HepG2 (cell line): ENCODE data around the gene FAM177B. TPM values are rescaled to one million over a fixed set of nuclear protein-coding genes. Genes with fewer than 3 reads are reported as not detected.
"Not testable (repeated sequence)": the region's sequence is repeated elsewhere in the genome, so short reads cannot be mapped to it uniquely, and the experiment has no call there.

Experiments used
- ATAC-seq: fragments of 200-7000 bp; cut with Tn5 transposase; 3 replicates; pipeline ENCODE4 v1.9.1; 2020; ENCODE audit warnings: mild to moderate bottlenecking, moderate library complexity
- BruUV-seq: library from RNA; stranded (reverse); fragments of 400-500 nt; replicated peaks from 2 replicates; lab custom pipeline; 2021; lab: Mats Ljungman, UMichigan
- CTCF ChIA-PET: fragments of 300-600 bp; formaldehyde crosslinking; extraction: SDS; loops from one replicate; lab custom pipeline; 2021; ENCODE audit warnings: low total read pairs, inconsistent platforms, low intra/inter-chr PET ratio; lab: Yijun Ruan, JAX
- POLR2A ChIA-PET: fragments of 350-600 bp; sonication (Branson Sonifier 250); formaldehyde crosslinking; loops from one replicate; lab custom pipeline; 2020; ENCODE audit warnings: antibody characterized with exemption, inconsistent platforms; lab: Yijun Ruan, JAX
- DNase-seq: peaks from one replicate; pipeline ENCODE4 v3.0.0-alpha.2; 2015; ENCODE audit warnings: low spot score
- FAIRE-seq: peaks from 3 replicates; lab custom pipeline; 2011; peaks lifted over from hg19 to GRCh38; lab: Jason Lieb, UNC
- H2AFZ ChIP-seq: one replicate; pipeline ENCODE4 v1.6.1; 2011; ENCODE audit warnings: low read length, inconsistent platforms
- H3K27ac ChIP-seq: fragments of 300-600 bp; 3 replicates; pipeline ENCODE4 v1.8.0; 2011; ENCODE audit warnings: mixed run types, mild to moderate bottlenecking, mixed read lengths, low read length, inconsistent platforms; ENCODE audit not compliant: insufficient read depth; ENCODE audit errors: extremely low read length
- H3K27me3 ChIP-seq, 2 experiments: fragments of 200-600 bp in 1 of 2; 2 replicates in 1 of 2; 3 replicates in 1 of 2; pipeline versions ENCODE4 v1.6.0 to v1.8.0; 2011; ENCODE audit warnings: low read length in 2 of 2, mild to moderate bottlenecking in 2 of 2, moderate library complexity in 2 of 2, inconsistent platforms in 1 of 2; ENCODE audit not compliant: insufficient read depth in 2 of 2, control insufficient read depth in 1 of 2
- H3K36me3 ChIP-seq, 2 experiments: fragments of 200-600 bp in 1 of 2; replicated peaks in 1 of 2; 2 replicates in 1 of 2; 3 replicates in 1 of 2; pipeline versions ENCODE4 v1.5.1 to v1.8.0; 2011; ENCODE audit warnings: low read length in 2 of 2, inconsistent platforms in 1 of 2; ENCODE audit not compliant: insufficient read depth in 2 of 2, control insufficient read depth in 1 of 2
- H3K4me1 ChIP-seq: 2 replicates; pipeline ENCODE4 v1.5.1; 2012; ENCODE audit warnings: low read length, inconsistent platforms; ENCODE audit not compliant: insufficient read depth
- H3K4me2 ChIP-seq: 2 replicates; pipeline ENCODE4 v1.6.0; 2011; ENCODE audit warnings: low read depth, low read length, inconsistent platforms
- H3K4me3 ChIP-seq, 3 experiments: fragments of 200-600 bp in 1 of 3; sonication (generic), shearing (Covaris generic) in 1 of 3; replicated peaks in 1 of 3; 2 replicates each; pipeline ENCODE4 v1.5.1; 2011 to 2016; ENCODE audit warnings: low read length in 3 of 3, inconsistent platforms in 2 of 3, low read depth in 2 of 3, mild to moderate bottlenecking in 2 of 3, control low read depth in 1 of 3, mixed read lengths in 1 of 3; ENCODE audit not compliant: insufficient read depth in 1 of 3
- H3K79me2 ChIP-seq: one replicate; pipeline ENCODE4 v1.6.1; 2011; ENCODE audit warnings: low read length, inconsistent platforms; ENCODE audit not compliant: insufficient read depth
- H3K9ac ChIP-seq: 2 replicates; pipeline ENCODE4 v1.6.0; 2011; ENCODE audit warnings: mild to moderate bottlenecking, low read depth, low read length, inconsistent platforms; ENCODE audit not compliant: insufficient read depth
- H3K9me3 ChIP-seq: 2 replicates; pipeline ENCODE4 v1.5.1; 2012; ENCODE audit warnings: mild to moderate bottlenecking, low read length
- H4K20me1 ChIP-seq: 2 replicates; pipeline ENCODE4 v1.6.0; 2011; ENCODE audit warnings: inconsistent platforms, mild to moderate bottlenecking, low read length, moderate library complexity; ENCODE audit not compliant: insufficient read depth
- CEBPB ChIP-seq: IDR thresholded peaks from 2 replicates; pipeline ENCODE4 v1.6.1; 2011; ENCODE audit warnings: low read depth, low read length, improper control_type of control experiment, borderline replicate concordance
- CTCF ChIP-seq: sonication (generic); formaldehyde crosslinking; IDR thresholded peaks from 2 replicates; pipeline ENCODE4 v1.5.0; 2020; ENCODE audit warnings: mild to moderate bottlenecking, missing genetic modification reagents, moderate library complexity
- ZNF557 ChIP-seq: sonication (generic); formaldehyde crosslinking; IDR thresholded peaks from 2 replicates; pipeline ENCODE4 v1.4.0; 2020; ENCODE audit warnings: missing genetic modification reagents
- WGBS: methylation state at CpG from one replicate; pipeline ENCODE4 v1.1.6; 2017; ENCODE audit warnings: low lambda C conversion rate; 5-methylcytosine and 5-hydroxymethylcytosine counted together
- in situ Hi-C: cut with HindIII; loops from 2 replicates; pipeline ENCODE4 v1.10.0; 2017; ENCODE audit warnings: low pct_unique_long_range_greater_than_20kb; ENCODE audit not compliant: extremely low pct_ligation_motif_present
- intact Hi-C: fragments of 100-400 bp; cut with micrococcal nuclease; formaldehyde crosslinking; loops from one replicate; pipeline ENCODE4 v1.10.0; 2022; ENCODE audit not compliant: unreplicated experiment
- polyA plus RNA-seq, 8 experiments: library from polyadenylated mRNA; depleted of rRNA in 3 of 8; stranded (reverse) in 7 of 8; unstranded in 1 of 8; fragments of >200 nt; fragmentation: Illumina TruSeq in 4 of 8; extraction: Trizol in 4 of 8; gene quantifications; 2 replicates each; pipeline versions ENCODE4 v1.2.1 to v1.2.3, GENCODE V29; 2011 to 2016; ENCODE audit warnings: low read depth in 4 of 8, missing spikeins in 1 of 8, mixed read lengths in 1 of 8; ENCODE audit not compliant: insufficient read depth in 1 of 8
- total RNA-seq, 5 experiments: library from RNA; depleted of rRNA; stranded (reverse); fragments of >200 nt; fragmentation: Illumina TruSeq; extraction: Trizol; gene quantifications; 2 replicates each; pipeline ENCODE4 v1.2.3, GENCODE V29; 2016; ENCODE audit warnings: low read depth in 1 of 5

FAM177B gene
- total and polyA plus RNA-seq, 2 of the 13 experiments (the other 11 are each of a cell fraction or from before 2014, with no cell fraction given): 0.05 TPM; not detected in 1

- H2AFZ ChIP-seq, H3K36me3 ChIP-seq, CTCF ChIA-PET, H3K27ac ChIP-seq, H3K9me3 ChIP-seq, in situ Hi-C loops, H4K20me1 ChIP-seq, H3K4me3 ChIP-seq, BruUV-seq, H3K27me3 ChIP-seq, POLR2A ChIA-PET, ATAC-seq, DNase-seq, H3K4me1 ChIP-seq, H3K9ac ChIP-seq, intact Hi-C loops, H3K4me2 ChIP-seq, H3K79me2 ChIP-seq, FAIRE-seq: not testable (repeated sequence)
- WGBS: 62% methylated on average over 5 of the region's 5 CpGs
- peak; percentile 53; the same call in 1 of the 2 replicates for TF ChIP-seq CEBPB
Measured at GRCh38 chr1:222741630-222742457, 4.8 kb downstream of the FAM177B start.

GRCh38 chr1:222749927-222750326 lies 12.9 kb downstream of the FAM177B start:
- H3K27ac ChIP-seq: no peak overlapping the region
- H3K9ac ChIP-seq: no peak overlapping the region
- H2AFZ ChIP-seq: no peak overlapping the region
- no peaks in the 10 kb centered on the region for H4K20me1 ChIP-seq
- H3K4me1 ChIP-seq: no peaks in the 10 kb centered on the region
- H3K79me2 ChIP-seq: no peaks in the 10 kb centered on the region
- H3K36me3 ChIP-seq: no peaks in the 10 kb centered on the region
- CTCF ChIA-PET: no interaction called here
- POLR2A ChIA-PET: no interaction called here
- TF ChIP-seq CTCF (peak; percentile 47), ZNF557 (no peak)
- BruUV-seq: no TSS peak
- in situ Hi-C loops (no loop called here), intact Hi-C loops (no loop called here)
- H3K27me3 ChIP-seq: peaks cover 1 to 11% of the 10 kb centered on the region in 2 experiments; a peak in 2 of 5 replicates
- FAIRE-seq: no peak
- no peak for DNase-seq
- no peak for ATAC-seq
- H3K4me3 ChIP-seq: no peak overlapping the region
- H3K9me3 ChIP-seq: no peaks in the 10 kb centered on the region
- H3K4me2 ChIP-seq: no peak overlapping the region
